CD4-positive, CD25-positive, alpha-beta regulatory T cell (primary cell): ENCODE data around the gene HPN. TPM values are rescaled to one million over a fixed set of nuclear protein-coding genes. Genes with fewer than 3 reads are reported as not detected.
A peak's percentile ranks its signal among the peaks of the same experiment; 100 is the strongest.

Source experiments
- ATAC-seq, 2 donors: fragments of 150-1000 bp; cut with Tn5 transposase; one replicate each; pipeline ENCODE4 v1.10.0; 2021; ENCODE audit warnings: low read depth in 2 of 2, moderate number of reproducible peaks in 2 of 2, moderate library complexity in 1 of 2
- DNase-seq, 3 donors: peaks; one replicate each; pipeline versions ENCODE4 v3.0.0 to v3.0.0-alpha.2; 2012 to 2022; ENCODE audit warnings: mixed read lengths in 1 of 3
- H3K27ac ChIP-seq: one replicate; pipeline ENCODE4 v1.7.0; 2013; ENCODE audit warnings: mild to moderate bottlenecking, low read length; ENCODE audit not compliant: insufficient read depth, poor library complexity, severe bottlenecking
- H3K27me3 ChIP-seq: one replicate; pipeline ENCODE4 v1.7.0; 2013; ENCODE audit warnings: low read length; ENCODE audit not compliant: control insufficient read depth, insufficient read depth
- H3K36me3 ChIP-seq: one replicate; pipeline ENCODE4 v1.7.0; 2013; ENCODE audit warnings: mild to moderate bottlenecking, low read length, moderate library complexity; ENCODE audit not compliant: control insufficient read depth, insufficient read depth
- H3K4me1 ChIP-seq: 2 replicates; pipeline ENCODE4 v1.7.0; 2013; ENCODE audit warnings: mild to moderate bottlenecking, low read length; ENCODE audit not compliant: insufficient read depth, control insufficient read depth, poor library complexity, severe bottlenecking
- H3K4me3 ChIP-seq: one replicate; pipeline ENCODE4 v1.7.0; 2013; ENCODE audit warnings: low read depth, mild to moderate bottlenecking, low read length, moderate library complexity
- H3K9me3 ChIP-seq, 2 experiments: 1 replicate in 1 of 2; 2 replicates in 1 of 2; pipeline ENCODE4 v1.7.0; 2013; ENCODE audit warnings: low read length in 2 of 2, mild to moderate bottlenecking in 1 of 2, moderate library complexity in 1 of 2; ENCODE audit not compliant: control insufficient read depth in 2 of 2
- H3K27ac Mint-ChIP-seq, 3 donors: one replicate each; pipeline ENCODE4 v1.8.0; 2020 to 2022; ENCODE audit warnings: mild to moderate bottlenecking in 3 of 3, mixed read lengths in 3 of 3, moderate library complexity in 2 of 3
- H3K27me3 Mint-ChIP-seq: one replicate; pipeline ENCODE4 v1.8.0; 2022; ENCODE audit warnings: mild to moderate bottlenecking, mixed read lengths
- H3K36me3 Mint-ChIP-seq: one replicate; pipeline ENCODE4 v1.8.0; 2020; ENCODE audit warnings: mixed read lengths
- H3K4me1 Mint-ChIP-seq, 4 donors: one replicate each; pipeline ENCODE4 v1.8.0; 2020 to 2022; ENCODE audit warnings: mixed read lengths in 4 of 4, mild to moderate bottlenecking in 1 of 4
- H3K4me3 Mint-ChIP-seq, 4 donors: one replicate each; pipeline ENCODE4 v1.8.0; 2020 to 2022; ENCODE audit warnings: mild to moderate bottlenecking in 4 of 4, mixed read lengths in 4 of 4, moderate library complexity in 3 of 4
- H3K9me3 Mint-ChIP-seq, 7 donors: one replicate each; pipeline ENCODE4 v1.8.0; 2020 to 2022; ENCODE audit warnings: mixed read lengths in 7 of 7, mild to moderate bottlenecking in 3 of 7, moderate library complexity in 2 of 7
- polyA plus RNA-seq, 4 donors: library from polyadenylated mRNA; unstranded; fragments of 300-500 nt; fragmentation: Illumina TruSeq; gene quantifications; one replicate each; pipeline ENCODE4 v1.2.3, GENCODE V29; 2021
- total RNA-seq: library from RNA; stranded (reverse); gene quantifications from one replicate; pipeline ENCODE4 v1.2.3, GENCODE V29; 2022

Gene HPN
- total and polyA plus RNA-seq, 5 donors from 2014 or later = 0.54 to 0.70 TPM; not detected in 3

- Mint-ChIP-seq H3K36me3 (no peaks in the 10 kb centered on the region), H3K4me3 (no peak overlapping the region), H3K9me3 (no peaks in the 10 kb centered on the region), H3K27me3 (peaks cover 8% of the 10 kb centered on the region), H3K27ac (no peak overlapping the region), H3K4me1 (peaks cover 0 to 2% (median 0%) of the 10 kb centered on the region in 4 donors)
- H3K27me3 ChIP-seq = no peaks in the 10 kb centered on the region
- no peak for DNase-seq
- no peak overlapping the region for H3K27ac ChIP-seq
- no peaks in the 10 kb centered on the region for H3K4me1 ChIP-seq
- no peak overlapping the region for H3K4me3 ChIP-seq
- no peaks in the 10 kb centered on the region for H3K9me3 ChIP-seq
- H3K36me3 ChIP-seq = no peaks in the 10 kb centered on the region
- no peak for ATAC-seq
Observed at GRCh38 chr19:35058370-35058769, 16.8 kb downstream of the HPN start.

- Histone ChIP-seq H3K4me1 (no peaks in the 10 kb centered on the region), H3K27me3 (no peaks in the 10 kb centered on the region), H3K36me3 (no peaks in the 10 kb centered on the region), H3K9me3 (no peaks in the 10 kb centered on the region), H3K27ac (no peak overlapping the region), H3K4me3 (no peak overlapping the region)
- H3K4me3 Mint-ChIP-seq = no peak overlapping the region
- H3K9me3 Mint-ChIP-seq = no peaks in the 10 kb centered on the region
- DNase-seq = no peak
- no peak for ATAC-seq
- no peaks in the 10 kb centered on the region for H3K36me3 Mint-ChIP-seq
- no peak overlapping the region for H3K27ac Mint-ChIP-seq
- peaks cover 8% of the 10 kb centered on the region for H3K27me3 Mint-ChIP-seq
- H3K4me1 Mint-ChIP-seq = peaks cover 0 to 2% (median 0%) of the 10 kb centered on the region in 4 donors
Observed at GRCh38 chr19:35059006-35059798, 17.7 kb downstream of the HPN start.

GRCh38 chr19:35059799-35060091 is 18.2 kb downstream of the HPN start:
- Mint-ChIP-seq H3K27me3 (peaks cover 8% of the 10 kb centered on the region), H3K4me1 (peaks cover 0 to 2% (median 0%) of the 10 kb centered on the region in 4 donors), H3K9me3 (no peaks in the 10 kb centered on the region), H3K36me3 (no peaks in the 10 kb centered on the region), H3K4me3 (no peak overlapping the region), H3K27ac (no peak overlapping the region)
- no peaks in the 10 kb centered on the region for H3K36me3 ChIP-seq
- H3K4me1 ChIP-seq = no peaks in the 10 kb centered on the region
- no peak overlapping the region for H3K27ac ChIP-seq
- no peak overlapping the region for H3K4me3 ChIP-seq
- no peak for ATAC-seq
- DNase-seq = no peak
- no peaks in the 10 kb centered on the region for H3K27me3 ChIP-seq
- H3K9me3 ChIP-seq = no peaks in the 10 kb centered on the region

GRCh38 chr19:35060160-35060855 is 18.8 kb downstream of the HPN start:
- Mint-ChIP-seq H3K4me1 (peaks cover 0 to 2% (median 0%) of the 10 kb centered on the region in 4 donors), H3K27ac (no peak overlapping the region), H3K27me3 (peaks cover 8% of the 10 kb centered on the region), H3K36me3 (no peaks in the 10 kb centered on the region), H3K4me3 (no peak overlapping the region), H3K9me3 (no peaks in the 10 kb centered on the region)
- H3K36me3 ChIP-seq = no peaks in the 10 kb centered on the region
- no peaks in the 10 kb centered on the region for H3K4me1 ChIP-seq
- no peak overlapping the region for H3K4me3 ChIP-seq
- no peaks in the 10 kb centered on the region for H3K27me3 ChIP-seq
- ATAC-seq (no peak), DNase-seq (no peak)
- H3K27ac ChIP-seq = no peak overlapping the region
- H3K9me3 ChIP-seq = no peaks in the 10 kb centered on the region

GRCh38 chr19:35061583-35062373 is 20.3 kb downstream of the HPN start:
- H3K27ac Mint-ChIP-seq = peak overlapping the region in 2 of 3 donors; percentile 35 to 63
- peaks cover 0 to 2% (median 0%) of the 10 kb centered on the region in 4 donors for H3K4me1 Mint-ChIP-seq
- Histone ChIP-seq H3K4me1 (peaks cover under 1% of the 10 kb centered on the region), H3K36me3 (no peaks in the 10 kb centered on the region), H3K27ac (no peak overlapping the region), H3K4me3 (no peak overlapping the region), H3K27me3 (no peaks in the 10 kb centered on the region), H3K9me3 (no peaks in the 10 kb centered on the region)
- no peak overlapping the region for H3K4me3 Mint-ChIP-seq
- H3K36me3 Mint-ChIP-seq = no peaks in the 10 kb centered on the region
- DNase-seq (no peak), ATAC-seq (no peak)
- no peaks in the 10 kb centered on the region for H3K9me3 Mint-ChIP-seq
- peaks cover 4% of the 10 kb centered on the region for H3K27me3 Mint-ChIP-seq

GRCh38 chr19:35062942-35063341 is 21.4 kb downstream of the HPN start:
- H3K4me3 ChIP-seq = no peak overlapping the region
- no peaks in the 10 kb centered on the region for H3K36me3 ChIP-seq
- H3K9me3 ChIP-seq = no peaks in the 10 kb centered on the region
- Mint-ChIP-seq H3K27ac (no peak overlapping the region), H3K36me3 (no peaks in the 10 kb centered on the region), H3K9me3 (no peaks in the 10 kb centered on the region), H3K27me3 (no peaks in the 10 kb centered on the region), H3K4me3 (no peak overlapping the region), H3K4me1 (peaks cover 0 to 7% (median 5%) of the 10 kb centered on the region in 4 donors)
- H3K4me1 ChIP-seq = peaks cover 6% of the 10 kb centered on the region
- H3K27me3 ChIP-seq = no peaks in the 10 kb centered on the region
- no peak for ATAC-seq
- no peak for DNase-seq
- H3K27ac ChIP-seq = no peak overlapping the region

GRCh38 chr19:35063940-35064818 is 22.7 kb downstream of the HPN start:
- Mint-ChIP-seq H3K27ac (peak overlapping the region in 1 of 3 donors; percentile 3), H3K9me3 (peaks cover 0 to 2% (median 0%) of the 10 kb centered on the region in 7 donors), H3K4me3 (no peak overlapping the region), H3K4me1 (peaks cover 0 to 7% (median 5%) of the 10 kb centered on the region in 4 donors), H3K36me3 (no peaks in the 10 kb centered on the region), H3K27me3 (peaks cover 5% of the 10 kb centered on the region)
- H3K4me1 ChIP-seq = peaks cover 6% of the 10 kb centered on the region
- H3K4me3 ChIP-seq = no peak overlapping the region
- no peak overlapping the region for H3K27ac ChIP-seq
- ATAC-seq (peak in 1 of 2 donors; percentile 29), DNase-seq (no peak)
- H3K9me3 ChIP-seq = no peaks in the 10 kb centered on the region
- no peaks in the 10 kb centered on the region for H3K27me3 ChIP-seq
- H3K36me3 ChIP-seq = no peaks in the 10 kb centered on the region
